B cell (primary cell): ENCODE data around the gene ZBTB12. TPM values are rescaled to one million over a fixed set of nuclear protein-coding genes. Genes with fewer than 3 reads are reported as not detected.

Experiments used
- polyA plus RNA-seq: library from polyadenylated mRNA; depleted of rRNA; stranded (reverse); fragments of >200 nt; gene quantifications from 2 replicates; pipeline ENCODE4 v1.2.3, GENCODE V29; 2012
- small RNA-seq: library from RNA; depleted of rRNA; stranded (forward); fragments of <200 nt; gene quantifications from one replicate; pipeline ENCODE3, GENCODE V24; 2012; ENCODE audit warnings: low replicate concordance, low read depth; ENCODE audit not compliant: insufficient read length
- total RNA-seq, 2 donors: library from RNA; stranded (reverse); fragments of 120-200 nt in 1 of 2; gene quantifications; 1 replicate in 1 of 2; 2 replicates in 1 of 2; pipeline versions ENCODE4 v1.2.3 to v1.2.4, GENCODE V29; 2013 to 2022

The ZBTB12 gene
- total and polyA plus RNA-seq, 2 donors (not counting 1 experiment from before 2014, with no cell fraction given): 1.4 to 8.9 TPM

Small RNA genes lying within 50 kb of the gene (small RNA-seq; reads per million reads assigned to genes)
- not detected for gene AL645922.1

Other genes starting within 250 kb of the ZBTB12 start
Only the 30 nearest of the 37 such genes appear.
- 0.76 and 2.1 TPM in 2 replicates for gene LY6G5C, start 221.0 kb downstream of the ZBTB12 start, total RNA-seq
- 0.40 and 3.4 TPM in 2 replicates for gene LY6G5C, start 221.0 kb downstream of the ZBTB12 start, polyA plus RNA-seq
- gene ABHD16A, start 198.8 kb downstream of the ZBTB12 start, total RNA-seq: 78.3 and 90.3 TPM in 2 replicates
- 97.5 and 97.6 TPM in 2 replicates for gene ABHD16A, start 198.8 kb downstream of the ZBTB12 start, polyA plus RNA-seq
- not detected in 2 replicates for gene LY6G6F, start 195.2 kb downstream of the ZBTB12 start, total RNA-seq
- 0.32 TPM in 1 of 2 replicates, not detected in the other for gene LY6G6F, start 195.2 kb downstream of the ZBTB12 start, polyA plus RNA-seq
- gene LY6G6D, start 186.7 kb downstream of the ZBTB12 start, total RNA-seq: not detected in 2 replicates
- not detected in 2 replicates for gene LY6G6D, start 186.7 kb downstream of the ZBTB12 start, polyA plus RNA-seq
- not detected in 2 replicates for gene LY6G6C, start 180.3 kb downstream of the ZBTB12 start, total RNA-seq
- gene LY6G6C, start 180.3 kb downstream of the ZBTB12 start, polyA plus RNA-seq: 0.13 and 0.30 TPM in 2 replicates
- gene MPIG6B, start 178.7 kb downstream of the ZBTB12 start, total RNA-seq: 0.24 and 0.54 TPM in 2 replicates
- gene MPIG6B, start 178.7 kb downstream of the ZBTB12 start, polyA plus RNA-seq: 1.6 and 4.8 TPM in 2 replicates
- gene DDAH2, start 172.8 kb downstream of the ZBTB12 start, total RNA-seq: 51.1 and 59.2 TPM in 2 replicates
- 64.7 and 87.2 TPM in 2 replicates for gene DDAH2, start 172.8 kb downstream of the ZBTB12 start, polyA plus RNA-seq
- gene CLIC1, start 165.6 kb downstream of the ZBTB12 start, total RNA-seq: 216 and 221 TPM in 2 replicates
- gene CLIC1, start 165.6 kb downstream of the ZBTB12 start, polyA plus RNA-seq: 178 and 290 TPM in 2 replicates
- gene MSH5, start 162.1 kb downstream of the ZBTB12 start, total RNA-seq: 49.9 and 50.1 TPM in 2 replicates
- 51.6 and 64.7 TPM in 2 replicates for gene MSH5, start 162.1 kb downstream of the ZBTB12 start, polyA plus RNA-seq
- 11.1 and 12.9 TPM in 2 replicates for gene SAPCD1, start 139.4 kb downstream of the ZBTB12 start, total RNA-seq
- gene SAPCD1, start 139.4 kb downstream of the ZBTB12 start, polyA plus RNA-seq: 12.9 and 21.5 TPM in 2 replicates
- gene VWA7, start 124.8 kb downstream of the ZBTB12 start, total RNA-seq: 5.2 and 5.6 TPM in 2 replicates
- 3.2 and 6.0 TPM in 2 replicates for gene VWA7, start 124.8 kb downstream of the ZBTB12 start, polyA plus RNA-seq
- 47.4 and 52.3 TPM in 2 replicates for gene VARS1, start 106.3 kb downstream of the ZBTB12 start, total RNA-seq
- 54.8 and 66.8 TPM in 2 replicates for gene VARS1, start 106.3 kb downstream of the ZBTB12 start, polyA plus RNA-seq
- 45.3 and 52.4 TPM in 2 replicates for gene LSM2, start 95.1 kb downstream of the ZBTB12 start, total RNA-seq
- 37.7 and 57.4 TPM in 2 replicates for gene LSM2, start 95.1 kb downstream of the ZBTB12 start, polyA plus RNA-seq
- gene HSPA1L, start 86.8 kb downstream of the ZBTB12 start, total RNA-seq: 2.0 and 2.4 TPM in 2 replicates
- gene HSPA1L, start 86.8 kb downstream of the ZBTB12 start, polyA plus RNA-seq: 0.49 and 0.81 TPM in 2 replicates
- gene HSPA1A, start 86.5 kb downstream of the ZBTB12 start, total RNA-seq: 58.8 and 61.2 TPM in 2 replicates
- 63.3 and 129 TPM in 2 replicates for gene HSPA1A, start 86.5 kb downstream of the ZBTB12 start, polyA plus RNA-seq
- 79.2 and 89.9 TPM in 2 replicates for gene HSPA1B, start 74.3 kb downstream of the ZBTB12 start, total RNA-seq
- gene HSPA1B, start 74.3 kb downstream of the ZBTB12 start, polyA plus RNA-seq: 86.8 and 145 TPM in 2 replicates
- 25.3 and 26.0 TPM in 2 replicates for gene NEU1, start 39.3 kb downstream of the ZBTB12 start, total RNA-seq
- 35.1 and 47.2 TPM in 2 replicates for gene NEU1, start 39.3 kb downstream of the ZBTB12 start, polyA plus RNA-seq
- gene SLC44A4, start 23.1 kb downstream of the ZBTB12 start, total RNA-seq: not detected in 2 replicates
- not detected in 2 replicates for gene SLC44A4, start 23.1 kb downstream of the ZBTB12 start, polyA plus RNA-seq
- 86.1 and 87.4 TPM in 2 replicates for gene EHMT2, start 4.4 kb downstream of the ZBTB12 start, total RNA-seq
- gene EHMT2, start 4.4 kb downstream of the ZBTB12 start, polyA plus RNA-seq: 96.4 and 108 TPM in 2 replicates
- 1.3 and 3.4 TPM in 2 replicates for gene C2, start 25.6 kb upstream of the ZBTB12 start, total RNA-seq
- gene C2, start 25.6 kb upstream of the ZBTB12 start, polyA plus RNA-seq: 0.23 and 0.28 TPM in 2 replicates
- gene CFB, start 44.0 kb upstream of the ZBTB12 start, total RNA-seq: not detected in 2 replicates
- 0.09 TPM in 1 of 2 replicates, not detected in the other for gene CFB, start 44.0 kb upstream of the ZBTB12 start, polyA plus RNA-seq
- gene NELFE, start 56.9 kb upstream of the ZBTB12 start, total RNA-seq: 48.6 and 53.7 TPM in 2 replicates
- 39.0 and 40.0 TPM in 2 replicates for gene NELFE, start 56.9 kb upstream of the ZBTB12 start, polyA plus RNA-seq
- 119 and 122 TPM in 2 replicates for gene SKIC2, start 57.1 kb upstream of the ZBTB12 start, total RNA-seq
- gene SKIC2, start 57.1 kb upstream of the ZBTB12 start, polyA plus RNA-seq: 93.1 and 114 TPM in 2 replicates
- gene DXO, start 70.1 kb upstream of the ZBTB12 start, total RNA-seq: 33.9 and 36.1 TPM in 2 replicates
- 139 and 150 TPM in 2 replicates for gene DXO, start 70.1 kb upstream of the ZBTB12 start, polyA plus RNA-seq
- gene C4A, start 80.0 kb upstream of the ZBTB12 start, total RNA-seq: 10.5 and 11.1 TPM in 2 replicates
- 9.0 and 9.9 TPM in 2 replicates for gene C4A, start 80.0 kb upstream of the ZBTB12 start, polyA plus RNA-seq
- gene C4B, start 112.7 kb upstream of the ZBTB12 start, total RNA-seq: 3.8 and 7.4 TPM in 2 replicates
- gene C4B, start 112.7 kb upstream of the ZBTB12 start, polyA plus RNA-seq: 4.7 and 9.0 TPM in 2 replicates
- 0.51 TPM in 1 of 2 replicates, not detected in the other for gene CYP21A2, start 136.3 kb upstream of the ZBTB12 start, total RNA-seq
- gene CYP21A2, start 136.3 kb upstream of the ZBTB12 start, polyA plus RNA-seq: 0.17 TPM in 1 of 2 replicates, not detected in the other
- gene TNXB, start 207.3 kb upstream of the ZBTB12 start, total RNA-seq: 19.0 and 22.7 TPM in 2 replicates
- gene TNXB, start 207.3 kb upstream of the ZBTB12 start, polyA plus RNA-seq: 1.4 and 4.0 TPM in 2 replicates
- 201 and 206 TPM in 2 replicates for gene ATF6B, start 226.2 kb upstream of the ZBTB12 start, total RNA-seq
- 137 and 180 TPM in 2 replicates for gene ATF6B, start 226.2 kb upstream of the ZBTB12 start, polyA plus RNA-seq
- 4.6 and 4.7 TPM in 2 replicates for gene FKBPL, start 228.2 kb upstream of the ZBTB12 start, total RNA-seq
- 3.1 and 4.1 TPM in 2 replicates for gene FKBPL, start 228.2 kb upstream of the ZBTB12 start, polyA plus RNA-seq